Spinal cord (tissue), 10 donors: ENCODE results near the gene STK11IP. TPM values are rescaled to one million over a fixed set of nuclear protein-coding genes. Genes with fewer than 3 reads are reported as not detected.

Experiments used
- DNase-seq, 6 donors: peaks; one replicate each; pipeline versions ENCODE4 v3.0.0 to v3.0.0-alpha.2; 2013 to 2015; ENCODE audit warnings: low spot score in 6 of 6, low read depth in 4 of 6
- H3K27ac ChIP-seq: one replicate; pipeline ENCODE4 v1.5.1; 2013; ENCODE audit warnings: low read depth, low read length, control low read depth
- H3K27me3 ChIP-seq: one replicate; pipeline ENCODE4 v1.6.1; 2013; ENCODE audit warnings: low read length; ENCODE audit not compliant: control insufficient read depth, insufficient read depth
- H3K36me3 ChIP-seq: one replicate; pipeline ENCODE4 v1.6.1; 2013; ENCODE audit warnings: low read length; ENCODE audit not compliant: control insufficient read depth, insufficient read depth
- H3K4me1 ChIP-seq: one replicate; pipeline ENCODE4 v1.6.1; 2013; ENCODE audit warnings: low read length; ENCODE audit not compliant: control insufficient read depth, insufficient read depth
- H3K4me3 ChIP-seq: one replicate; pipeline ENCODE4 v1.5.1; 2013; ENCODE audit warnings: low read depth, low read length, control low read depth
- H3K9me3 ChIP-seq: one replicate; pipeline ENCODE4 v1.6.1; 2013; ENCODE audit warnings: low read length; ENCODE audit not compliant: control insufficient read depth, insufficient read depth
- WGBS: methylation state at CpG from one replicate; pipeline ENCODE4 v1.1.5; 2013; ENCODE audit warnings: missing lambda C conversion rate; ENCODE audit not compliant: insufficient coverage; 5-methylcytosine and 5-hydroxymethylcytosine counted together
- polyA plus RNA-seq, 2 donors: library from polyadenylated mRNA; unstranded; fragments of 120-200 nt; gene quantifications; one replicate each; pipeline ENCODE4 v1.2.1, GENCODE V29; 2013; ENCODE audit not compliant: insufficient read length in 2 of 2
- total RNA-seq, 2 donors: library from RNA; depleted of rRNA in 1 of 2; stranded (reverse); fragments of 120-200 nt in 1 of 2; fragments of >200 nt in 1 of 2; gene quantifications; one replicate each; pipeline versions ENCODE4 v1.2.3 to v1.2.4, GENCODE V29; 2013 to 2014
- donor health status: healthy.

Gene STK11IP
- total and polyA plus RNA-seq, 4 donors = 23.4 to 53.9 (median 35.2) TPM

DNA sequence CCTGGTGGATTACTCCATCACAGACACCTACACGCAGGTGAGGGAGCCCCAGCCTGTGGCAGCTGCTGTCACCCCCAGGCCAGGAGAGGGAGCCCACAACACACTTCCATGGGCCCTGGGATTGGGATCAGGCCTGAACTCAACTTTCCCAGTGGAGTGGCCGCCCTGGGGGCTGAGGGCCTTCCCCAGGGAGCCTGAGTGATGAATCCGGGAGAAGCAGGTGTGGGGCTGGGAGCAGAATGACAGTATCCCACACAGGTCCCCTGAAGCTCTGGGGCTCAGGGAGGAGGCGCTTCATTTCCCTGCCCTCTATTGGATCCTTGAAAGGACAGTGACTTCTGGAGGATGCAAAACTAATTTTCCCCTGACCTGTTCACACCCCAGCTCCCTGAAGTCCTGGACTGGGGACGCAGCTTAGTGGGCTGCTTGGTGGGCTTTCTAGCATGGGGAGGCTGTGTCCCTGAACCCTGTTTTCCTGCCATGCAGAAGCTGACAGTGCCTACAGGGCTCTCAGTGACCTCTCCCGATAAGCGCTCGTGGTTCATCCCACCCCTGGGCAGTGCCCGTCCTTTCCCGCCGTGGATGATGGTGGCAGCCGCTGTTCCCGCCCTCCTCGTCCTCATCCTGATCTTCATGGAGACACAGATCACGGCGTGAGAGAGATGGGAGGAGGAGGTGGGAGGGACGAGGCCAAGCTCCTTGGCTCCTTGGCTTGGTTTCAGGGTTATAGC lies 40.7 kb downstream of the STK11IP start:
- Histone ChIP-seq H3K27me3 (no peaks in the 10 kb centered on the region), H3K27ac (no peak overlapping the region), H3K9me3 (no peaks in the 10 kb centered on the region), H3K4me1 (peaks cover 18% of the 10 kb centered on the region), H3K4me3 (no peak overlapping the region), H3K36me3 (peaks cover 80% of the 10 kb centered on the region)
- no peak for DNase-seq
- 90% methylated on average over 14 of the region's 17 CpGs for WGBS

GRCh38 chr2:219638948-219639755 lies 41.5 kb downstream of the STK11IP start:
- Histone ChIP-seq H3K4me3 (no peak overlapping the region), H3K9me3 (no peaks in the 10 kb centered on the region), H3K36me3 (peaks cover 72% of the 10 kb centered on the region), H3K27ac (no peak overlapping the region), H3K27me3 (no peaks in the 10 kb centered on the region), H3K4me1 (peaks cover 19% of the 10 kb centered on the region)
- DNase-seq = no peak
- 91% methylated on average over 21 of the region's 24 CpGs for WGBS

DNA sequence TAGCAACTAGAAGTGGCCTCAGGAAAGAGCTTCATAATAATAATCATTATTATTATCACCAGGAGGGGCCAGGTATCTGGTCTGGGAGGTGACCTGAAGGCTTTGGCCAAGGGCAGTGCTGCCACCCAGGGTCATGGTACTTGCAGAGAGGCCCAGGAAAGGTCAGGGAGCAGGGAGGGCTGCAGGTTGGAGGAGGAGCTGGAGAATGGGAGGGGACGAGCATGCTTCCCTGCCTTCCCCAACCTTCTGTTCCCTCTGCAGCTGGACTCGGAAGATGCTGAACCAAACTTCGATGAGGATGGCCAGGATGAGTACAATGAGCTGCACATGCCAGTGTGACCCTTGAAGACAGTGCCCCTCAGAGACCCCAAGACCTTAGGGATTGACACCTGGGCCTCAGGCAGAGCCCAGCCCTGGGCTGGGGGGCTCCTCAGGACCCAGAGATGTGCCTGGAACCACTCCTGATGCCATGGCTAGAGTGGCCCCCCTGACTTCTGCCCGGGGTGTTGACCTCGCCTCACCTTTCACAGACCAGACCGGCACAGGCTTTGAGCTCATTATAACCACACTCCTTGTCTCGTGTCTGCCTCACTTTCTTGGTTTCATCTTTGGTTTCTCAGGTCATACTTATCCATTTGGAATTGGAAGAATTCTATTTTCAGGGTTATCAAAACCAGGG lies 43.9 kb downstream of the STK11IP start:
- Histone ChIP-seq H3K27ac (peak overlapping the region; percentile 47), H3K36me3 (peaks cover 48% of the 10 kb centered on the region), H3K9me3 (no peaks in the 10 kb centered on the region), H3K4me1 (peaks cover 37% of the 10 kb centered on the region), H3K4me3 (no peak overlapping the region), H3K27me3 (no peaks in the 10 kb centered on the region)
- WGBS = 77% methylated on average over 4 of the region's 7 CpGs
- DNase-seq = no peak

GRCh38 chr2:219642069-219642454 lies 44.4 kb downstream of the STK11IP start:
- H3K4me1 ChIP-seq = peaks cover 37% of the 10 kb centered on the region
- H3K27me3 ChIP-seq = no peaks in the 10 kb centered on the region
- no peaks in the 10 kb centered on the region for H3K9me3 ChIP-seq
- H3K27ac ChIP-seq = peak overlapping the region; percentile 47
- no peak overlapping the region for H3K4me3 ChIP-seq
- DNase-seq = no peak
- 80% methylated on average over 2 of the region's 8 CpGs for WGBS
- H3K36me3 ChIP-seq = peaks cover 43% of the 10 kb centered on the region

- peaks cover 38% of the 10 kb centered on the region for H3K36me3 ChIP-seq
- peak; percentile 86 to 98 (median 89) for DNase-seq
- no peak overlapping the region for H3K4me3 ChIP-seq
- H3K27me3 ChIP-seq = no peaks in the 10 kb centered on the region
- H3K9me3 ChIP-seq = no peaks in the 10 kb centered on the region
- H3K27ac ChIP-seq = peak overlapping the region; percentile 47
- H3K4me1 ChIP-seq = peaks cover 37% of the 10 kb centered on the region
- WGBS = 12% methylated on average over 21 of the region's 24 CpGs
Observed at GRCh38 chr2:219642465-219643083, 44.9 kb downstream of the STK11IP start.

DNA sequence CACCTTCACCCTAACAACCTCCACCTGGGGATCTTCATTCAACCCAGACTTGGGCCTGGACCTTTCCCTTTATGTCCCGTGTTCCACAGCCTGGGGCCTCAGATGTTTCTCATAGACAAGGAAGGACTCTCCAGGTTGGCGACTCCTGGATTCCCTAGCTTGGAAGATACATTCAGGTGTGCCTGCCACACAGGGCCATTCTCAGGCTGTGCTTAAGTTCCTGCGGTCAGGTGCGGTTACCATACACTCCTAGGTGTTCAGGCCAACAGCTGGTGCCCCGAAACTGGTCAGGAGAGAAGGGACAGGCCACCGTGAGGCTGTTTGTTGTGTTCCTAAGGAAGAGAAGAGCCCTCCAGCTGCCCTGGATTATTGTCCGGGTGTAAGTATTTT lies 45.4 kb downstream of the STK11IP start:
- peaks cover 33% of the 10 kb centered on the region for H3K36me3 ChIP-seq
- peaks cover 37% of the 10 kb centered on the region for H3K4me1 ChIP-seq
- no peaks in the 10 kb centered on the region for H3K9me3 ChIP-seq
- no peak overlapping the region for H3K4me3 ChIP-seq
- H3K27ac ChIP-seq = no peak overlapping the region
- H3K27me3 ChIP-seq = no peaks in the 10 kb centered on the region
- 94% methylated on average over 5 of the region's 7 CpGs for WGBS
- peak in 1 of 6 donors; percentile 1 for DNase-seq

- H3K27me3 ChIP-seq = no peaks in the 10 kb centered on the region
- WGBS = 88% methylated on average over 8 of the region's 14 CpGs
- no peak overlapping the region for H3K27ac ChIP-seq
- peaks cover 37% of the 10 kb centered on the region for H3K4me1 ChIP-seq
- H3K9me3 ChIP-seq = no peaks in the 10 kb centered on the region
- peaks cover 25% of the 10 kb centered on the region for H3K36me3 ChIP-seq
- no peak overlapping the region for H3K4me3 ChIP-seq
- no peak for DNase-seq
Observed at GRCh38 chr2:219643788-219644398, 46.2 kb downstream of the STK11IP start.

DNA sequence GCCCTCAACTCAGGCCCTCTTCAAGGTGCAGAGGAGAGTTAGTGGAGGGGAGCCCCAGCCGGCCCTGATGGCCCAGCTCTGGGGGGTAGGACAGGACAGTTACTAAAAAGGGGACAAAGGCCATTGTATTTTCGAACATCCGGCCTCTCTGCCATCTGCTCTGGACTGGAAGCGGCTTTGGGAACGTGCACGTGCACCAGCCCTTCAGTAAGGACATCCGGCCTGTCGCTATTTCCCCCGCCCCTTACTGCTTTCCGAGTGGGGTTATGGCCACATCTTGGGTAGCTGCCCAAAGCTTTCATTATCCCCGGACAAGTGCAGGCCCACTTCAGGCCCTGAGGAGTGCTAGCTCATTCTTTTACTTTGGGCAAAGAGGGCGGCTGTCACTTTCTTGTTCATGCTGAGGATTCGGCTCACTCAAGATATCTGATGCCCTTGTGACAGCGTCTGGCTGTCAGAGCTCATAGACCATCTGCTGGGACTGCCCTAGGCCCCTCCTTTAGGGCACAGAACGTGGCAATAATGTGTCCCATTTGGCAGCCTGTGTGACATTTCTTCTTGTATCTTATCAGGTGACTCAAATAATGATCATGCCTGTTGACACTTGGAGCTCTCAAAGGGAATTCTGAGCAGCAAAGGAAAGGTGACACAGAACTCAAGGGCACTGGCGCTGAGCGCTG lies 47.3 kb downstream of the STK11IP start:
- 35% methylated on average over 17 of the region's 17 CpGs for WGBS
- Histone ChIP-seq H3K27ac (no peak overlapping the region), H3K9me3 (no peaks in the 10 kb centered on the region), H3K4me1 (peaks cover 37% of the 10 kb centered on the region), H3K27me3 (no peaks in the 10 kb centered on the region), H3K36me3 (peaks cover 14% of the 10 kb centered on the region), H3K4me3 (no peak overlapping the region)
- peak in 2 of 6 donors; percentile 67 to 74 for DNase-seq
